GM19397 (cell line): Measurements from ENCODE around the gene LAMP5.

Experiments
- ATAC-seq: cut with Tn5 transposase; IDR thresholded peaks from one replicate; pipeline ENCODE4 v1.9.1; 2021; ENCODE audit warnings: mild to moderate bottlenecking, moderate library complexity; ENCODE audit not compliant: unreplicated experiment

Gene LAMP5, protein sequence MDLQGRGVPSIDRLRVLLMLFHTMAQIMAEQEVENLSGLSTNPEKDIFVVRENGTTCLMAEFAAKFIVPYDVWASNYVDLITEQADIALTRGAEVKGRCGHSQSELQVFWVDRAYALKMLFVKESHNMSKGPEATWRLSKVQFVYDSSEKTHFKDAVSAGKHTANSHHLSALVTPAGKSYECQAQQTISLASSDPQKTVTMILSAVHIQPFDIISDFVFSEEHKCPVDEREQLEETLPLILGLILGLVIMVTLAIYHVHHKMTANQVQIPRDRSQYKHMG

GRCh38 chr20:9514461-9515213 is at the start of gene LAMP5:
Gene LAMP5, plus strand, starts transcription at chr20:9514590. Its CDS starts 263 bp downstream, at chr20:9514853.
- ATAC-seq = peak; percentile 41

DNA sequence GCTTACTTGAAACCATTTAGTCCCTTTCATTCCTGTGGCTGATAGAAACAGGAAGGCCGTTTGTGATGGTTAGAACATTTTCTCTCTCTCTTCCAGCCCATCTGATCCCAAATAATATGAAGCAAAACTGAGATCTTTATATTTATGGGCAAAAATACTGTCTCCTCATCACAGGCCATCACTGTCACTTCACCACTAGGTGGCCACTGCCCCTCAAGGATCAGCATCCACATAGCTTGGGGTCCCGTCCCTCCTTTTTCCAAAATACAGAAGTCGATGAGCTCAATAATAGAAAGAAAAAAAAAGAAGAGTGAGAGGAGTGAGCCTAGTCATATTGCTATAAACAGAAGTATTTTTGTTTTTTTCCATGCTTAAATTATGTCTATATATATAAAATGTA is 46.4 kb upstream of the LAMP5 start:
- ATAC-seq = no peak

GRCh38 chr20:9474835-9475415 is 39.5 kb upstream of the LAMP5 start:
- no peak for ATAC-seq

DNA sequence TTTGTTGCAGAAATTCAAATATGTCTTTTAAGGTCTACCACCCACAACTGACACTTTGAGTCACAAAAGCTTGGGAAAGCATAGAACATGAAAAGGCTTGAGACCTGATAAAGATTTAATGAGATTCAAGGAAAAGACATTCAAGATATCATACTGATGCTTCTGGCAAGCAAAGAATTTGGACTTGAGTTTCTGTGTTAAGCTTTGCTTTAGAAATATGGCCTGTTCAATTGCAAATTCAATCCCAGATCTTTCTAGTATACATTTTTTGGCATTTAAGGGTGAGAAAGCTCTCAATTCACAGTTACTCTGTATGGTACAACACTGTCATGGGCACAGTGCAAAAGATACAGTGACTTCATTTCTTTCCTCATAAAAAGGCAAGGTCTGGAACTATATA is 38.9 kb upstream of the LAMP5 start:
- ATAC-seq = no peak

DNA sequence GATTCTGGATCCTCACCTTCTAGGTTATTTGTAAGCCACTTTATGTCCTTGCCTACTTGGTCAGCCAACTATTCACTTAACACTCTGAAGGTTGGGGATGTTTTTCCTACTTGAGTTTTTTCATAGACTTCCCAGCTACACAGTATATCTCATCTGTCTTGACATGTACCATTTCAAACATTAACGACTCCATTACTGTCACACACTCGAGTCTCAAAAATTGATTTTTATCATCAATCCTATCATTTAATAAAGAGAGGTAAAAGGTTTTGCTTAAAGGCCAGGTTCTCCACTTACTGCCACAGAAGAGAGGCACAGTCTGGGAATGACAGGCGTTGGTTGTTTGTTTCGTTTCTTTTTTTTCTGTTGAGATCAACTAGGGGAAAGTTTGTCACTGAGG is 38.2 kb upstream of the LAMP5 start:
- no peak for ATAC-seq

GRCh38 chr20:9476637-9477036 is 37.8 kb upstream of the LAMP5 start:
- no peak for ATAC-seq

GRCh38 chr20:9478771-9479170 is 35.6 kb upstream of the LAMP5 start:
- no peak for ATAC-seq

DNA sequence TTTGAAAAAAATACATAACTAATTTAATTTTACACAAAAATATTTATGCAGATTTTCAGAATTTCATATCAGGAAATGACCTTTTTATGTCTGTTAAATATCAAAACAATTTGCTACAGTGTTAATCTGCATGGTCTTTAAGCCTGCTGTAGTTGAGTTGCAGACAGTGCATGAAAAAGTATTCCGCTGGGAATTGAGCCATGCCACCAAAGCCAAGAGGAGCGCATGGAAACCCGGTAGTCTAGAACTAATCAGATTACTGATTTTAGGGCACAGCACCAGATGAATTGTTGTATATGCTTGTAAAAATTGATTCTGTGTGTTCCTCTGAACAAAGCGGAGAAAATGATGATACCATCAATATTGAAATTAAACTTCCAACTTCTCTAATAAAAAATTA is 34.3 kb upstream of the LAMP5 start:
- ATAC-seq = no peak

DNA sequence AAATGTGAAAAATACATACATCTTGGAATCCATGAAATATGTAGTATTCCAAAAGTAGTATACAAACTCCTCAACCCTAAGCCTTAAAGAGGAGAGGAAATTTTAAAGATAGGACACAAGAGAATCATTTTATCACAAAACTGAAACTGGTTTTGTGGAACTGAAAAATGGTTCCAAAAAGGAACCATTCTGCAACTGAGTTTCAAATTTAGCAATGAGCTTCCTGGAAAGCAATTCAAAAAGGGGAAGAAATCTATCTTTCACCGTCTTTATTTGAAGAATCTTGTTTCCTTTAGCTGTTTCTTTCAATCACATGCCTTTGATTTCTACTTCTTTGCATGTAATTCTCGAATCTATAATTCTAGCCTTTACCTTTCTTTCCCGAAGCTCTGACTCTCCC is 32.2 kb upstream of the LAMP5 start:
- ATAC-seq = no peak

DNA sequence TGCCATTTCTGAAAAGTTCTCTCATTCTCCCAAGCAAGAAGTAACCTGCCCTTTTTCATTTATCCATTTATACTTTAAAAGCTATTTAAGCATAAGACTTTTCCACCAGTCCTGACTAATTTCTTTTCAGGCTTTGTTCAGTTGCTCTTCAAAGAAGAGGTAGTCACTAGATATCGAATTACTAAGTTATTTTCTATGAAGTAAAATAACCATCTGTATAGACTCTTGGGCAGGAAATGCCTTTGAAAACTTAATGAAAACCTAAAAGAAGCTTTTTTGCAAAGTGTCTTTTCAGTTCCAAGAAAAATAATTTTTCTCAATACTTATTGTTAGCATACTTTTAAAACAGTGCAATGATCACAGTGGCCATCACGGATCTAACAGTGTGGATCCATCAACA is 31.3 kb upstream of the LAMP5 start:
- ATAC-seq = no peak

DNA sequence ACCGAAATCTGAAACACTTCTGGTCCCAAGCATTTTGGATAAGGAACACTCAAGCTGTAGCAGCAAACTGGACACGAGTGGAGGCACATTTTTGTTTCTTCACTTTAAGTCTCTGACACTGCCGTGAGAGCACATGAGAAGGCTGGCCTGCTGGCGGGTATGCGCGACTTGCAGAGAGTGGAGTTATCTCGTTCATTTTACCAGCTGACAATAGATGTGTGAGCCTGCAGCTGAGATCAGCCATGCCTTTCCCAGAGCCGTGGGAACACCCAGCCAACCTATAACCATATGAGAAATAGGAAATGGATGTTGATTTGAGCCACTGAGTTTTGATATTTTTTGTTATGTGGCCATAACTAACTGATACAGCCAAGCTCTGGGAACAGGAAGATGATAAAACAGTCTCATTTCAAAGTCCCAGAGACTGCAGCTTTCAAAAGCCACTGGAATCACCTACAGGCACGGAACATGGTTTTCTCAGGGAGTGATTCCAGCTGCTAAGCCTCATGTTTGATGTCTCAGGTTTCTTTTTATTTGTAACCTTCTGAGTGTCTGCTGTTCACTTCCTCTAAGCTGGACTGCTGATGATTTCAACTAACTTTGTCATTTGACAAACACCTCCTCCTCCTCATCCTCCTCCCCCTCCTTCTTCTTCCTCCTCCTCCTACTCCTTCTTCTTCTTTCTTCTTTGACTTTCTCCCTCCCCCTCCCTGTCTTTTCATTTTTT is 28.6 kb upstream of the LAMP5 start:
- no peak for ATAC-seq

DNA sequence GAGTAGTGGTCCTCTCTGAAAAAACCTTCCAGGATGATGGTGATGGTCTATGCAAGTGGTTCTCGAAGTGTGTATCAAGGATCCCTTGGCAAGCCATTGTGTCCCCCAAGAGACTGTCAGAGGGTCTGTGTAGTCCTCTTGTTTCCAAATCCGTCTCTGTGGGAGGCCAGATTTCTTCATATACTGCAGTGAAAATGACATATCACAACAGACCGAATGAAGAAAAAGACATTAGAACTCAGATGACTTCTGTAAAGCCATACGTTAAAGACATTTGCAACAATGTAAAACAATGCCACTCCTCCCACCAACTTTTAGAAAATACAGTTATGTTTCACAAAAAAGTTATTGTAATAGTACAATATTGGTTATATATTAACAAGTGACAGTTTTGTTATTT is 27.2 kb upstream of the LAMP5 start:
- ATAC-seq = no peak

GRCh38 chr20:9488063-9488462 is 26.3 kb upstream of the LAMP5 start:
- no peak for ATAC-seq

- ATAC-seq = no peak
These were observed 24.2 kb upstream of the LAMP5 start for GRCh38 chr20:9490161-9490560.

DNA sequence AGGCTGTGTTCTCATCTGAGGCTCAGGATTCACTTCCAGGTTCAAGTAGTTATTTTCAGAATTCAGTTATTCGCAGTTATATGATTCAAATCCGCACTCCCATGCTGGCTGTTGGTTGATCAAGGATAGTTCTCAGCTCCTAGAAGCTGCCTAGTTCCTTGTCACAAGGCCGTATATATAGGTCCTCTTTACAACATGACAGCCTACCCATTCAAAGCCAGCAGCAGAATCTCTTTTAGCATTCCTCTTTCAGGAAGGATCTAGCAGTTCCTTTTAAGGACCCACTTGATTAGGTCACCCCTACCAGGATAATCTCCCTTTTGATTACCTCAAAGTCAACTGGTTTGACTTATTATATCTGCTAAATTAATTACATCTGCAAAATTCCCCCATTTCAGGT is 23.8 kb upstream of the LAMP5 start:
- no peak for ATAC-seq

DNA sequence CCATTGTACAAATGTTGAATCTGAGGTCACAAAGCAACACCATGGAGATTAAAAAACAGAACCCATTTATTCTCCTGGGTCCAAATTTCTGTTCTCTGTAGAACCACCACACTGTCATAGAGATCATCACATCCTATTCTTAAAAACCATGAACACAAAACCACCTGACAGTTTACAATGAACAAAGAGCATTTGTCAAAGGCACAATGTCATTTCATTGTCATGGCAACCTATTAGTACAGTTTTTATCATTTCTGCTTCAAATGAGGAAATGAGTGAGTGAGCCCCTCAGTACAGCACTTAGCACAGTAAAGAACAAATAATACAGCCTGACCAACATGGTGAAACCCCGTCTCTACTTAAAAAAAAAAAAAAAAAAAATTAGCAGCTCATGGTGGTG is 23.1 kb upstream of the LAMP5 start:
- no peak for ATAC-seq

- ATAC-seq = no peak
These were observed 22.3 kb upstream of the LAMP5 start for GRCh38 chr20:9492067-9492466.

- no peak for ATAC-seq
These were observed 20.6 kb upstream of the LAMP5 start for GRCh38 chr20:9493803-9494202.

GRCh38 chr20:9495701-9496100 is 18.7 kb upstream of the LAMP5 start:
- no peak for ATAC-seq

DNA sequence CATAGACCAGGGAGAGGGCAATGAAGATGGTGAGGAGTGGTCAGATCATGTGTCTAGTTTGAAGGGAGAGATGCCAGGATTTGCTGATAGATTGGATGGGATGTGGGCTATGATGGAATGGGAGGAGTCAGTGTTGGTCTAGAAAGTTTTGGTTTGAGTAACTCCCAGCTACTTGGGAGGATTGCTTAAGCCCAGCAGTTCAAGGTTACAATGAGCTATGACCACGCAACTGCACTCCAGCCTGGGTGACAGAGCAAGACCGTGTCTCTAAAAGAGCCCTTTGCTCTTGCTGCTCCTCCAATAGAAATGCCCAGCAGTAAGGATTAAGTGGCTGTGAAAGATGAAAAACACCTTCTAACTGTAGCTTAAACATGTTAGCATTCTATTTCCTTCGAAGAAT is 18.2 kb upstream of the LAMP5 start:
- ATAC-seq = no peak

- no peak for ATAC-seq
These were observed 16.1 kb upstream of the LAMP5 start for GRCh38 chr20:9498322-9498721.
